ENCODE measurements around the gene PNMA1.
A peak's percentile ranks its signal among the peaks of the same experiment; 100 is the strongest.

Gene PNMA1

DNA sequence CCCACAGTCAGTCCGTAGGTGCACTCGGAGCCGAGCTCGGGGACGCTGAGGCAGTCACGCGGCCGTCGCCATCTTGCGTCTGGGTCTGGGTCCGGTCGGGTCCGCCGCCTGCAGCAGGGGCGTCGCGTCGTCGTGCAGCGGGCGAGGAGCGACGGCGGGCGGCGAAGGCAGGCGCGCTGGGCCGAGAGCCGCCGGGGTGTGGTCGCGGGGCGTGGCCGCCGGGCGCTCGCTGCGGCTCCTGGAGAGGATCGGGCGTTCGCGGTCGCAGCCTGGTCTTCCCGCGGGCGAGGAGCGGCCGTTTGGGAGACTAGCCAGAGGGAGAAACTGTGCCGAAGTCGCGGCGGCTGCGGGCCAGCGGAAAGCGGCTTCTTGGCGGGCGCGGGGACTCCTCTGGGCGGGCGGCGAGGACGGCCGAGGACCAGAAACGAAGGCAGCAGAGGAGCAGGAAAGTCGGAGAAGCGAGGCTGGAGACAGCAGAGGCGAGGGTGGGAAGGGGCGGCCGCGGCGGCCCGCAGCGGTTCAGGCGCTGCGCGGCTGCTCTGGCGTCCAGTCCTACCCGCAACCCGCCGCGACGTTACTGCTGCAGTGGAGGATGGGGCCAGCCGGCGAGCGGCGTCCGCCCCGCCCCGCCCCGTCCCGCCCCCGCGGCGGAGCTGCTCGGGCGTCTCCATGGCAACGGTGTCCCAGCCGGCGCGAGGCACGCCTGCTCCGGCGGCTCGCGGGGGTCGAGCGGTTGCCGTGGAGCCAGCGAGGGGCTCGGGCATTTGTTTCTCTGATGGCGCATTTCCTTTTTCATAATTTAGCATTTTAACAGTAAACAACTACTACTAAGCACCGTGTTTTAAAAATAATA lies at the start of gene PNMA1:
PNMA1 (minus strand) TSS at position 582 of the 853 bp plus-strand sequence. CDS start 745 bp downstream, outside the sequence.
- peak; percentile 93 for DNase-seq (ENCODE audit: low read depth)

GRCh38 chr14:73763396-73763795 lies 49.2 kb upstream of the PNMA1 start:
- DNase-seq (ENCODE audit: low read depth): no peak

DNA sequence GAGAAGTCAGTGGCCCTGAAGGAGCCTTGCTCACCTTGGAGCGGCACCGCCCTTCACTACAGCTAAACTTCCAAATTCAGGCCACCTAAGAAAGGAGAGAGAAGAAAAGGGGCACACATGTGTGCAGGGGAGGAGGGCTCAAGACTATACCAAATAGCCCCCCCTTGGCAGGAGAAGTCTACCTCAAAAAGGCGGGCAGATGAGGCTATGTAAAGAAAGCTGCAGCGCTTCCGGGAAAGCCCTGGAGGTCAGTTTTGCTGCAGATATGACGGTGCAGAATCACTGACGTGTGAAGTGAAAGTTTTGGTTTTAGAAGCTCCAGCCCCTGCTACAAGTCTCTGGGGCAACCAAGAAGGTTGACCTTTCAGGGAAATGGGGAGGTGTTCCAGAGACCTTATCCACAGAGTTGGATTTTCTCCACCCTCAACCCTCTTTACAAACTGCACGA lies 48.2 kb upstream of the PNMA1 start:
- no peak for DNase-seq (ENCODE audit: low read depth)

- no peak for DNase-seq (ENCODE audit: low read depth)
These were observed 47.6 kb upstream of the PNMA1 start for GRCh38 chr14:73761618-73762355.

DNA sequence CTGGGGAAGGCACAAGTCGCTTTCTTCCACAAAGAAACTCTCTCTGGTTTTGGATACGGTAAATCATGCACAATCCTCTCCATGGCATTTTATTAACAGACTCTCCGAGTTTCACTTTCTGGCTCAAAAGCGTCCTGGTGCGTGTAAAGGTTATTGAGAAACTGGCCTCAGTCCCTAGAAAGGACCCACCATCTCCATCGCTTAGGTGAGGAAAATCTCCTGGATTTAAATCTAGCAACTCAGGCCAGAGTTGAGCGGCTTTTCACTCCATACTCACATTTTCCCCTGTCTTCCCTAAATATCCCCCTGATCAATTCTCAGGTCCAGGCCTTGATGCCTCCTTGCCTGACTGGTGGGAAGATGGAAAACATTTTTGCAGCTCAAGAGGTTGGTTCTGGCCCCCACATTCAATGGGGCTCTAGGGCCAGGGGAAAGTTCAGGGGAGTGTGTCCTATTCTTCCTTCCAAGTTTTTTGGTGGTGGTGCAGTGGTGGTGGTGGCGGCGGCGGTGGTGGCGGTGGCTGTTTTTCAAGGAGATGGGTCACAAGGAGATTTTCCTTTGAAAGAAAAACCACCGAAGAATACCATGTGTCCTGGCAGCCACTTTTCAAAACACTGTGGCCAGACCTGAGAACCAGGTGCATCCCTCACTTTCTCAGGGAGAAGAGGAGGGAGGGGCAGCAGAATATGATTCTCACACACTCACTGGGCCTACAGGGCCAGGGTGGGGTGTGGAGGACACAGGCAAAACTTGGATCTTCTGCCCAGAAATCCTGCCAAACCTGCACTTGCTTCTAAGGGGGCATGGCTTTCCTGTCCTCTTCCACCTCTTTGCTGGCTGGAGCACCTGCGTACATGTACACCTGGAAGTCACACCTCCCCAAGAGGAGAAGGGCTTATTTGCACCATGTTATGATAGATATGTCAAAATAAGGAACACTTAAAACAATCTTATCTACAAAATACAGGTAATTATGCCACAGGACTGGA lies 46.7 kb upstream of the PNMA1 start:
- DNase-seq (ENCODE audit: low read depth): no peak

DNA sequence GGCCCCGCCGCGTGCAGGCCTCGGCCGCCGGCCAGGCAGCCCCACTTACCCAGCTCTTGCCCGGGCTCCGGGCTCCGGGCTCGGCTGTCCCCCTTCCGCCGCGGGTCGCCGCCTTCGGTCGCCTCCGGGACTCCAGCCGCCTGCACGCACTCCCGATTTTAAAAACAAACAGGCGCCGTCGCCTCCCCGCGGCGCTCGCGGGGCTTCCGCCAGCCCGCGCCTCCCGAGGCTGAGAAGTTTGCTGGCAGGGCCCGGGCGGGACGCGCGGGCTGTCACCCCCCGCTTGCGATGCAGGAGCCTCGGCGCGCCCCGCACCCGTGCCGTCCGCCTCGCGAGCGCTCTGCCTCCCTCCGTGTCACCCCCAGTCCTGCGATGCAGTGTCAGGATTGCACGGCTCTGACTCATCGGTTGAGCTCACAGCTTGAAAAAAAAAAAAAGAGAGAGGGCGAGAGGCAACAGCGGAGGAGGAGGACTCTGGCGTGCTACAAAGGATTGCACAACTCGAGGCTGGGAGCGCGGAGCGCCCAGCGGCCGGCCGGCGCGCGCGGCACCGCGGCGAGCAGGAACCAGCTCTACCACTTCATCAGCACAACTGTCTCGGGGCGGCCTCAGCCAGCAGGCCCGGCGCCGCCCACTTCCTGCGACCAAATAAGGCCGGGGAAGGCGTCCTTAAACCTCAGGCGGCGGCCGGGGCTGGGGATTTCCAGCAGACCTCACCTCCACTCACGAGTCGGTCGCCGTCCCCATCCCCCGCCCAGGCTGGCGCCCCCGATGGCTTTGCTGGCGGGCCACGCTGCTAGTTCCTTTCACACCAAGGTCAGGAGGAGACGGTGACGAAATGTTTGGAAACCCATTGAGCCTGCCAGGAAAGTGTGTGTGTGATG lies 45.8 kb upstream of the PNMA1 start:
- DNase-seq (ENCODE audit: low read depth): peak; percentile 100

DNA sequence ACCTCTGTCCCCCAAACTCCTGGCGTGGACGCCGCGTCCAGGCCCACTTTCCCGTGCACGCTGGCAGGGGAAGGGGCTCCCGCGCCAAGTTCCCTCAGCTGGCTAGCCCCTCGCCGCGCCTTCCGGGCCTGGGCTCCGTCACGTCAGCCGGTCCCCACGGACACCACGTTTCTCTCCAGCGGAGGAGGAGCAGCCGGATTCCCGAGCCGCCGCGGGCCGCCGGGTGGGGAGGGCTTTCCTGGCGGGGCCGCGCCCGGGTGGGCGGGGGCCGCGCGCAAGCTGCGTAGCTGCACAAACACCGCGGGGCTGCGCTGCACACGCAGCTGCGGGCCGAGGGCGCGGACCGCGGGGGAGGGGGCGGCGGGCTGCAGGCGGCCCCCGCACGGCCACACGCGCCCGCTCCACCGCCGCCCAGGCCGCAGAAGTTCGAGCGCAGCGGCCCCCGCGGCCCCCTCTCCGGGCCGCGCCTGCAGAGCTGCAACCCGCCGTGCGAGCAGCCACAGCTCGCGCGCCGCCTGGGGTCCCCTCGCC lies 45.1 kb upstream of the PNMA1 start:
- peak; percentile 66 for DNase-seq (ENCODE audit: low read depth)

GRCh38 chr14:73758392-73759182 lies 44.4 kb upstream of the PNMA1 start:
- peak; percentile 82 for DNase-seq (ENCODE audit: low read depth)

- DNase-seq (ENCODE audit: low read depth): no peak
These were observed 43.8 kb upstream of the PNMA1 start for GRCh38 chr14:73757876-73758391.

DNA sequence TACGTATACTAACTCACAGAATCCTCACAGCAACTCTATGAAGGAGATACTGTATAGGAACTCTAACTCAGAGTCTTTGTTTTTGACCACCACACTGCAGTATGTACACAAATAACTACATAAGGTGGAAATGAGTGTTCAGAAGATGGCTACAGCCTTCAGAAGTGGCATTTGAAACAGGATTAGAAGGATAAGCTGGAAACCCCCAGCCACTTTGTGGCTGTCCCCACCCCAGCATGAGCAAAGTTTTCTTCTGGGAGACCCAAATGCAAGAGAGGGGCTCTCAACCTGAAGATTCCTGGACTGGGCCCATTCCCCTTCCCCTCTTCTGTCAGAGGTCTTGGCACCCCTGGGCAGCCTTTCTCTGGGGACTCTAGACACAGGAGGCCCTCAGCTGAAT lies 43.2 kb upstream of the PNMA1 start:
- DNase-seq (ENCODE audit: low read depth): no peak

- DNase-seq (ENCODE audit: low read depth): no peak
These were observed 41.3 kb upstream of the PNMA1 start for GRCh38 chr14:73755434-73756014.

- peak; percentile 56 for DNase-seq (ENCODE audit: low read depth)
These were observed 40.8 kb upstream of the PNMA1 start for GRCh38 chr14:73754911-73755360.

DNA sequence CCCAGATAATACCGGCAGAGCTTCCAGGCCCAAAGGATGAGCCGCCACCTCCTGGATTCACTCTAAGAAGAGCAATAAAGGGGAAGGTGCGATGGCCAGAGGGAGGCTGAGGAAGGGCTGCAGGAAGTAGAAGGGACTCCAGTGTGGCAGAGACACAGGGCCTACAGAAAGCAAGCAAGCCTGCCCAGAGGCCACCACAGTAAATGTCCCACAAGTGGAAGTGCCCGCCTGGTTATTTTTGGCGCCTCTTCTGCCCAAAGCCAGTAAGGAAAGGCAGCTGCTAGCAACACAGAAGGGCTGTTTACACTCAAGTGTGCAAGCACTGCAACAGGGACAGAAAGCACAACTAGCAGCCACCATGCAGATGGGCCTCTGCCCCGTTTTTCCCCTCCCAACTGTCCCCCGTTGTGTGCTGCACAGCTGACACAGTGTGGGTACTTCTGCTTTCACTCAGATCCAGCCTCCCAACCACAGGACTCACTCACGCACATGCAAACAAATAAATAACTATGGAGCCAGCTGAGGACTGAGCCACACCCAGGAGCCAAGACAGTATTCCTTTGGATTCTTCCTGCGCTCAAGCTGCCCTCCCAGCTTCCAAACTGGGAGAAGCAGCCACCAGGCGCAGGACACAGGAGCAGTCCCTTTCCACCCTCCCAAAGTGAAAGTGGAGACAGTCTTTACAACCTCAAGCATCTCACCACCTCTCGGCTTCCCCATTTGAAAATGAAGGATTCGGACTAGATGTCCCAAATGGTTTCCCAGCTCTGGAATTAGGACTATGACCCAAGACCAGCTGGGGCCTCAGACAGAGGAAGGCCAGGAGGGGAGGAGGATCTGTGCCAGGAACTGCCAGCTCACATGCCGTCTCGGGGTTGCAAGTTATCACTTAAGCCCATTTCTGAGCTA lies 40.0 kb upstream of the PNMA1 start:
- DNase-seq (ENCODE audit: low read depth): peak; percentile 65

GRCh38 chr14:73753124-73753886 lies 39.1 kb upstream of the PNMA1 start:
- no peak for DNase-seq (ENCODE audit: low read depth)

DNA sequence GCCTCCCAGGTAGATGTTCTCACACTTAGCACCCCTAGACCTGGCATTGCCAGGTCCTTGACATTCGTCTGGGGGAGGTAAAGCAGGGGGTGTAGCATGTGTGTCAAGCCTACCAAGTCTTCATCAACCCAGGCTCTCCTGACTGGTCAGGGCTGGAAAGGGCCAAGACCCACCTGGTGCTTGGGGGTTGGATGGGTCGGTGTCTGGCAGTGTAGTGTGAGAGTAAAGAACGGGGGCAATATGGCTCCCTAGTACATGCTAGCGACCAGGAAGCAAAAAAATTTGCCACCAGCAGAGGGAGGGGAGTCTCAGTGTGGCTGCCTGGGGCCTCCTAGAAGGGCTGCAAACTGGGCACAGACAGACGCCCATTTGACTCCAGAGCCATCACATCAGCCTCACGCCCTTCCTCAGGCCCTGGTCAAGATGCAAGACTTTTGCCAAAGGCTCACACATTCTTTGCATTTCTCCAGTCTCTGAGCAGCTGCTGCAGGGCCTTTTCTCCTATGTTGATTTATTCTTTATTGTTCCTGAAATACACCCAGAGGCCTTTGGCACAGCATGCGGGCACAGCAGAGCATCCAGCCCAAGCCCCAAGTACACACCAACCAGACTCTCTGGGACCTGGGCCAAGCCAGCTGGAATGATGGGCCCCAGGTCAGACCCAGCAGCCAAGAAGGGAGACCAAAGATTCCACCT lies 38.3 kb upstream of the PNMA1 start:
- no peak for DNase-seq (ENCODE audit: low read depth)

DNA sequence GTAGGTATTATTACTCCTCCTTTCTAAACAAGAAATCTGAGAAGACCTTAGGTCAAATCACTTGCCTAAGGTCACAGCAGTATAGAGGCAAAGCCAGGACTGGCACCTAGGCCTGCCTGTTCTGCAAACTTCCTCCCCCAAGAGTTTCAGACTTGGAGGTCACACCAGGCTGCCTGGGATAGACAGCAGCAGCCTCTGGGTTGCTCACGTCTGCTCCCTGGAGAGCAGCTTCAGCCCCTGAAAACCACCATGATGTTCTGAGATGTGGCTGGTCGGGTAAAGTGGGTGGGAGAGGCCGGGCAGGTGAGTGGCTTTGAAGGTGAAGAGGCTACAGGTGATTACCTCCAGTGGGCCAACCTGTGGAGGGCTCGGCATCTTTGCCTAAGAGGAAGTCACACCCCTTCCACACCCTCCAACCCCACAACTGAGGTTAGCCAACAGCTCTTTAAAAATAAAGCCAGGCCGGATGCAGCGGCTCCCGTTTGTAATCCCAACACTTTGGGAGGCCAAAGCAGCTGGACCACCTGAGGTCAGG lies 37.0 kb upstream of the PNMA1 start:
- no peak for DNase-seq (ENCODE audit: low read depth)

All from ELR (cell line).